NCI-H1436 treated with DMSO at 0.1 percent for 48 hours (cell line): Measurements from ENCODE around the gene CXCR6.

Experiments
- DNase-seq: peaks from one replicate; lab custom pipeline; 2025; lab: John Stamatoyannopoulos, UW

CXCR6 gene

GRCh38 chr3:45969116-45969515 lies 25.9 kb downstream of the CXCR6 start:
- DNase-seq, result no peak

DNA sequence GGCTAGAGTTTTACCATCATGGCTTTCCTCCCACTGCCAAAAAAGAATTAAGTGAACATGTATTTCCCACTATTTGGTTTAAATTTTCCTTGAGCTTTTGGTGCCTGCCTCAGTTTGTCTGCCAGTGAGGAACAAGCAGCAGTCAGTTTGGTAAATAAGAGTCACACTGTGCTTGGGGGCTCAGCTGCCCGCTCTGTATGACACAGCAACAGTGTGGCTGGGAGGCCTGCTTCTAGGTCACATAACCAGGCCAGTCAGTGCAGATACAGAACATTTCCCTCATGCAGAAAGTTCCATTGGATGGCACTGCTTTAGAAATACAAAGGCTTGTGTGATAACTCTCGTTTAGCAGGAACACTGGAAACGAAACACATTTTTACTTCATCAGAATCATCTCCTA lies 26.7 kb downstream of the CXCR6 start:
- no peak for DNase-seq

DNA sequence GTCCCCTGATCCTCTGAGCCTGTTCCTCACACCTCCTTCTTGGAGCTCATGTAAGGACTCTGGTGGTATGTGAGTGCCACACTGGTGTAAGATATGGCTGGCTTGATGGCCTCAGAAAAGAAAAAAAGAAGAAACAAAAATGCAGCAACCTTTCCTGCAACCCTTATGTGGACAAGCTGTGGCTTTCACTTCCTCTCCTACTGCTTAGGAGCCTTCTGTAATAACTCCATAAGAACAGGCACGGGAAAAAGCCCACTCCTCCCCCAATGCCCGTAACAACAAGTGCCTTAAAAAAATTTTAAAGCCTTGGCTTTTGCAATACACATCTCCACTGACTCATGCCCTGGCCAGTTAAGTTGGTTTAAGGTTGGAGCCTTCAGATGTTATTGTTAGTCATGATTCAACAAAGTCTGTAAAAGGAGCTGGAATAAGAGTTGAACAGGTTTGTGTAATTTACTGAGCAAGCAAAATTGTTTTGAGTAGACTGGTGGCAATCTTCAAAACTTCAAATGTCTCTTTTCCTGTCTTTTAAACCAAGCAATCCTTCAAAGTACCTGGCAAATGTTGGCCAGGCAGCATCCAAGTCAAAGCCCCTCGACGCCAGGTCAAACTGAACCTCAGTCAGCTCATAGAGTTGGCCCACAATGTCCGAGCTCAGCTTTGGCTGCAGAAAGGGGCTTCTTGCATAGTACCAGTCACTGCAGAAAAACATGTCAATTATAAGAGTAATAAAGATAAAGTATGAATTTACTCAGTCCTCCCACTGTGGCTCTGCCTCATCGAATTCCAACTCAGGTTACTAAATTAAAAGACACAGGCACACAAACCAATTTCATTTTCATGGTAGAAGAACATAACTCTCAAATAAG lies 29.5 kb downstream of the CXCR6 start:
- DNase-seq, result no peak

DNA sequence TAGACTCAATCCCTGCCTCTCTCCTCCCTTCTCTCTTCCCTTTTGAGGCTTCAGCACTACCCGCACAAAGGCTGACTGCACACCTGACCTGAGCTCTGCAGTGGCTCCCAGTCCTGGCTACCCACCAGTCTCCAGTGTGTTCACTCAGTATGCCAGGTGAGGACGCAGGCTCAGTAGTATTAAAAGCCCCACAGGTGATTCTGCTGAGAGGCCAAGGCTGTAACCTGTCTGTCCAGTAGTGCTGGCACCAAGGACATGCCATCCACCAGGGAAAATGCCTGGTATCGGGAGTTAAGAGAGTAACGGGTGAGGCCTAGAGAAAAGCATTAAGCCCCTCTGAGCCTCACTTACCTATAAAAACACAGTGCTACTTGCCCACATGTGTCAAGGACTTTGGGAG lies 31.4 kb downstream of the CXCR6 start:
- no peak for DNase-seq

DNA sequence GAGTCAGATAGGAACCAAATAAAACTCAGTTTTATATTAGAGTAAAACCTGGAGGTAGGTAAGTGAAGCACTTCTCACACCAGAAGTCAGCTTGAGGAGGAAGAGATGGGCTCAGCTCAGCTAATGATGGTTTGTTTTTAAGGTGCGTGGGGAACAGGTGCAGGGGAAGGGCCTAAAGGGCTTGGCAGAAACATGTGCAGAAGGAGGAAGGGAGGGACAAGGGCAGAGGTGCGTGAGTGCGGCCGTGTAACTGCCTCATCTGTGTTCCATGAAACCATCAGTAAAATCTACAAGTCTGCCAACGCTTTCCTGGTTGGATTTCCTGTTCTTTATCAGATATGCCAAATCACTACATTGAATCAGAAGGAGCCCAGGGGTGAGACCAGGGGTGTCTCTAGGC lies 32.4 kb downstream of the CXCR6 start:
- no peak for DNase-seq

- DNase-seq, result no peak
Observed at GRCh38 chr3:45976191-45977091, 33.2 kb downstream of the CXCR6 start.

DNA sequence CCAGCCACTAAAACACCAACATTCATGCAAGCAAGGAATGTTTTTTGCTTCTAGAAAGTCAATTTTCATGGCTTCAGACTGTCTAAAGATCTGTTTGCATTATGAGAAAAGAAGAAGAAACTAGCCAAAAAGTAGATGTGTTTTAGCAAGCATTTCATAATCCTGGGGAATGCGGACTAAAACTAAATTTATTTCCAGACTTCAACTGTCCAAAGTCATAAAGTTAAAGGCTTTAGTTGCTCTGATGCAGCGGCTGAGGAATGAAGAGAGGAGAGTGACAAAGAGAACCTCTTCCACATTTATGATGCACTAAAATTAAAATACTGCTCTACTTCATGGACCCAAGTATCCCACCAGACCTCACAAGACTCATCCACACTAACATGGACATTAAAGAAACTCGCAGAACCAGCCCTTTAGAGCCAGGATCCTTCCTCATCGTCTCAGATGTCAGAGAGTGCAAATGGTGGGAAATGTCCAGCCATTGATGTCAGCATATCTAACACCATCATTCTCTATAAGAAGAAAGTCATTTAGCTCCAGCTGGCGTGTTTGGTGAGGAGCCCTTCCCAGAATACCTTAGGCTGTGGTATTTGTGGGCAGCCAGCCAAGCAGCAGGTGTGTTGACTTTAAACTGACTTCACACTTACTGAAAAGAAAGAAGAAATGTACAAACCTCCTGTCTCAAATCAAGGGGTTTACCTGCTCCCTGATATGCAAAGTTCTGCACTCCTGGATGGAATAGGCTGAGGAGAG lies 34.9 kb downstream of the CXCR6 start:
- no peak for DNase-seq

DNA sequence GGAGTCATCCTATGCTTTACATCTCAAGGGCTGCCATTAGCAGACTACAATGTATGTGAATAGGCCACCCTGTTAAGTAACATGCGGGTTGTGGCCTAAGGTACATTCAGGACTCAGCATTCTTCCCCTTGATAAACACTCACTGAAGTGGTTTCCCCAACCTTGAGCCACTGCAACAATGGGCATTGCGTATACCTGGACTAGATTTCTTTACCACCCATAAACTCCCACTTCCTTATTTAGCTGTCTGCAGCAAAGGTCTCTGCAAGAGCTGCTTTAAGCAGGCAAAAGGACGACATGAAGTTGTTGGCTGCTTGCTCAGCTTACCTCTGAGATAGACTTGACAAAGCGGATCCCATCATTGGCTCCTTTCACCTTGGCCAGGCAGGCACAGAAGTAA lies 36.1 kb downstream of the CXCR6 start:
- DNase-seq, result no peak

DNA sequence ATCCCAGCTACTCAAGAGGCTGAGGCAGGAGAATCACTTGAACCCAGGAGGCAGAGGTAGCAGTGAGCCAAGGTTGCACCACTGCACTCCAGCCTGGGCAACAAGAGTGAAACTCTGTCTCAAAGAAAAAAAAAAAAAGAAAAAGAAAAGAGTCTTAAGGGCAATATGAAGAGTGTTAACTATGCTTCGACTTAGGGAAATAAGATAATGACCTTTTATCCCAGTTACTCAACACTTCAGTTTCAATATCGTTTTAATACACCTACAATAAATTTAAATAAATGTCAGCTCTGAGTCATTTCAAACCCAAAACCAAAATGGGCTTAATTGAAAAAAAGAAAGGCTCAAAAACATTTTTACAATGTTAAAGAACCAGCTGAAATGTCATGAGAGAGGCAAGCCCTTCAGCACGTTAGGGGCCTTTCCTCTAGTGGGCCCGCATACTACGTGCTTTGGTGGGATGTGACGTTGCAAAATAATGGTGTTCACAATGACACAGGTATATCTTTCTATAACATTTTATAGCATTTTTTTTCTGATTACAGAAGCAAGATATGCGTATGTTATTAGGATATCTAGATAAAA lies 37.1 kb downstream of the CXCR6 start:
- DNase-seq, result no peak

- no peak for DNase-seq
Observed at GRCh38 chr3:45980819-45981218, 37.6 kb downstream of the CXCR6 start.

DNA sequence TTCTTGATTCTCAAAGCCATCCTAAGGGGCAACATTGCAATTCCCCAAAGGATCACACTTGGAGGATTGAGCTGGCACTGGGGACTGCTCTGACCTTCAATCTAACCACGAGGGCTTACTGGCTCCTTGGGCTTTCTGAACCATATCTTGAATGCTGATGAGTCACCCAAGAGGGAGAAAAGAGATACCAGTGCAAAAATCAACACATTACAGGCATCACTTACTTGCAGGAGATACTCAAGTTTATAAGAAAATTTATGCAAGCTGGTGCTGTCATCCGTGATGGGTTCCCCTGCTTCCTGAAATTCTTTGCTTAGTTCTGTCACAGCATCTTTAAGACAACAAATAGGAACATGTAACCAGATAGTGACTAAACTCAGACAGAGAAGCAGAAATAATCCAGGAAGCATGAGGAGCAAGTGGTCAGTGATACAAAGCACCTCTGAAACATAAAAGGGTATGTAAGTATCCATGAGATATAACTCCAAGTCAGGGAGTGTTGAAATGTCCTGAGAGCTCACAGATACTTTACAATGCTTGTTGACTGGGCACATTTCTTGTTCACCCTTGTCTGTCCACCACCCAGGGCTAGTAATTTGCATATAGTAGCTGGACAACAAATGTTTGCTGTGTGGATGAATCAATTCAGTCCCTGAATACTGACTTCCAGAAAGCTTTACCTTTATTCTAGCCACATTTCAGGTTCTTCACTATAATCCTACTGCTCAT lies 38.2 kb downstream of the CXCR6 start:
- no peak for DNase-seq

- DNase-seq, result no peak
Observed at GRCh38 chr3:45983770-45984169, 40.5 kb downstream of the CXCR6 start.

DNA sequence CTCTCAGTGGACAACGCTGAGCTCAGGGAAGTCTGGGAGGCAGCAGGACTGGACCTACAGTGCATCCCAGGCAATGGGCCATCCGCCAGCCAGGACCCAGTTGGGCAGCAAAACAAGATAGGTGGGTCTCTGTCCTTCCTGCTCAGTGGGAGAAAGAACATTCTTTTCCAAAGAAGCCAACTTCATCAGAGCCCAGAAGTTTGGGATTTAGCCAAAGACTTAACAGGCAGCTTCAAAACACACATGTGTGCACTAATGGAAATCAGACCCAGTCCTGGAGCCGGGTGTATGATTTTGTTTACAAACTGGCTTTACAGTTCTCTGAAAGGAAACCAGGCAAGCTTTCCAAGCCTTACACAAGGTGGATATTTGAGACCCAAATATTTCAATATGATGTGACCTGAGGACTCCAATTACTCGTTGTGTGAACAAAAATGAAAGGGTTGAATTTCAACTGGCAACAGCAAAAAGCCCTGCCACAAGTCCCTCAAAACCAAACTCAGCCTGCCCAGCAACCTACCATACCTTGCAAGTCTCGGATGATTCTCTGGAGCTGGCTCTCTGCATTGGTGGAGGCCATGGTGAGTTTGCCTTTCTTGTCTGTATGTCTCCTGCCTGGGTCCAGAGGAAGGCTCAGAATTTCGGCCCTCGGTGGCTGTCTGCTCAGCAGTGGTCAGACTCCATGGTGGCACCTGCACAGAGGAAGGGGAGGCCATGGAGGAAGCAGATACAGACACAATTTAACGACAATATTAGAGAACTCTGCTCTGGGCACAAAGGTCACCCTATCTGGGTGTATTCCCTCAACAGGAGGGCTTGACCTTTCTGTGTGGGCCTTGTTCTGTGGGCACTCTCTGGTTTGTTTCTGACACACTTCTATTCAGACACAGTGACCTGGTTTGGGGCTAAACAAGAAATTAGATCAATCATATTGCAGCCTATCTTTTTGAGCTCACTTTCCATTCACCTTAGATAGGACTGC lies 41.4 kb downstream of the CXCR6 start:
- DNase-seq, result no peak

DNA sequence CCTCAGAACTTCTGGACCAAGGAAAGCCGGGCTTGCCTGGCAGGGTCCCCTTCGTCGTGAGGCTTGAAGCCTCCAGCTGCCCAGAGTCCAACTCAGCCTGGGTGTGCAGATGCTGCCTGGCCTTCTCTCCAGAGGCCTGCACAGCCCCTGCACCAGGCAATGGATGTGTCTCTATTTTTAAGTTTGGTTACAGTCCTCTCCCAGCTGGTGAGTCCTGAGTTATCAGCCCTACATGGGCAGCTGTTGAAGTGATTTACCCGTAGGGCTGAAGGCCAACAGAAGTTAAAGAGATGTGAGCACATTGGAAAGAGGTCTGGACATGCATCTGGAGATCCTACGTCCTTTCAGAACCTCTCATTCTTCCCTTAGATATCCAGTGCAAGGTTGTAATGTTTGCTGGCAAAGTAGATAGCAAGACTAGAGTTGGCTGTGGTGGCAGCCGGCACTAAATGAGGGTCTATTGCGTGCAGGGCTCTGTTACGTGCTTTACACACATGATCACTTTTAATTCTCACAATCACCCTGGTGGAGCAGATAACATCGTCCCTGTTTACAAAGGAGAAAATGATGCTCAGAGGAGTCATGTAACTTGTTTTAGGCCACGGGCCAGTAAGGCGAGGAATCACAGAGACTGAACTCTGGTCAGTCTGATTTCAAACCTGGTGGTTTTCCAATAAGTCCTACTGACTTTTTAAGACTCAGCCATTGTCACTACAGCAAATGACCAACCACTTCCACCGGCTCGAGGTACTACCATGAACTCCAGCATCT lies 42.5 kb downstream of the CXCR6 start:
- DNase-seq, result no peak

- DNase-seq, result no peak
Observed at GRCh38 chr3:45986303-45986982, 43.2 kb downstream of the CXCR6 start.

DNA sequence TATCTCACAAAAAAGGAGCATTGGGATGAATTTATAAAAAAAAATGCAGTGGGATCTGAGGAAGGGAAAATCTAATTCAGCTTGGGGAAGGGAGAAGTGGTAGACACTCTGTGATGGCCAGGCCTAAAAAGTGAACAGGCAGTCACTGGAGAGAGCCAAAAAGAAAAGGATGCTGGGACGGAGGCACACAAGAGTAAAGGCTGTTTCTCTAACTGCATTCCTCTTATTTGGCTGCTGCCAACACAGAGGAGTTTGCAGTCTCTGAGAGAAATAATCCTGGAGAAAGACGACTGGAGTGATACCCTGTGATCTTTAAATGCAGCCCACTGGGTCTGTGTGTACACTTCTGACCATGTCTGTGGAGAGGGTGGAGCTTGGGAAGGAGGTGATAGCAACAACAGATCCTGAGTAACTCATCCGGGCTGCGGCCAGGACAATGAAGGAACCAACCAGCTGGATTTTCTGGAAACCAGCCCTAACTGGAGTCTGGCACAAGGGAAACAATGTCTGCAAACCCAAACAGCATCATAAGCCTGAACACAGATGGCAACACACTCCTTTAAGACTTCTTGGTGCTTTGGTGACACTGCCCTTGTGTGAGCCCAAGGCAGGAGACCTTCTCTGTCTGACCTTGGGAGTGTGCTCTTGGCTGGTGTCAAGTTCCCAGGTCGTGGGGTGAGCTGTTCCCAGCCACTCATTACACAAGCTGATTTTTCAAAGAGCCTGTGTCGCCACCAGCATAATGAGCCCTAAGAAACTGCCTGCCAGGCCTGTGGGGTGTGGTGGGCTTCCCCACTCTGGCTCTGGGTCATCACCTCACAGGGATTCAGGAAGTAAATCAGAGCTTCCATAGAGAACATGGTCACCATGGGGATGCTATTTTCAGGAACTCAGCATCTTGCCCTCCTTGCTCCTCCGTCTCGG lies 44.4 kb downstream of the CXCR6 start:
- no peak for DNase-seq

DNA sequence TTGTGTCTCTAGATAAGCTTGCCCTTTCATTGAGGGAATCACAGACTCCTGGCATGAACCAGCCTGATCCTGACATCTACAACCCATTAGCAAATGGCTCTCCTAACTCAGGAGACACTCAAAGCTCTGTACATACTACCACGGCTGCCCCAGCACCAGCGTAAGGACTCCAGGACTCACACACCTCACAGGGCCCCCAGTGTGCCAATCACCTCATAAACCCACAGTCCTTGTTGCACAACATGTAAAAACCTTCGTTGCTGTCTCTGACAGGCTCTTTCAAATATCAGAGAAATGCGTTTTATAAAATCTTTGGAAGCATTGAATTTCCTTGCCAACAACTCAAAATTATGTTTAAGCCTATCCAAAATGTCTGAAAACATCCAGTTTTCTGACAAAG lies 45.1 kb downstream of the CXCR6 start:
- DNase-seq, result no peak

- no peak for DNase-seq
Observed at GRCh38 chr3:45988804-45989203, 45.5 kb downstream of the CXCR6 start.
